OCI-LY7 (cell line): Measurements from ENCODE around the gene AFF3. TPM values are rescaled to one million over a fixed set of nuclear protein-coding genes. Genes with fewer than 3 reads are reported as not detected.

ENCODE experiments used
- BruUV-seq: library from RNA; stranded (reverse); fragments of 400-500 nt; replicated peaks from 2 replicates; lab custom pipeline; 2021; lab: Mats Ljungman, UMichigan
- CTCF ChIA-PET: fragments of 300-600 bp; sonication (Branson Sonifier 250); formaldehyde crosslinking; loops from one replicate; lab custom pipeline; 2022; ENCODE audit warnings: antibody characterized with exemption; ENCODE audit not compliant: unreplicated experiment; lab: Charles Lee
- POLR2A ChIA-PET: fragments of 300-600 bp; sonication (Branson Sonifier 250); formaldehyde crosslinking; loops from one replicate; lab custom pipeline; 2022; ENCODE audit warnings: antibody characterized with exemption; lab: Charles Lee
- DNase-seq: peaks from one replicate; pipeline ENCODE4 v3.0.0-alpha.2; 2015; ENCODE audit warnings: low spot score
- H2AFZ ChIP-seq: fragments of 200-600 bp; sonication (generic), shearing (Covaris generic); 2 replicates; pipeline ENCODE4 v1.6.1; 2014; ENCODE audit warnings: mild to moderate bottlenecking, antibody characterized with exemption, low read length, moderate library complexity
- H3K27ac ChIP-seq: fragments of 200-600 bp; sonication (generic); 2 replicates; pipeline ENCODE4 v1.5.1; 2014; ENCODE audit warnings: mixed run types, low read depth, mild to moderate bottlenecking, moderate library complexity, low read length, inconsistent platforms; ENCODE audit not compliant: poor library complexity, severe bottlenecking
- H3K36me3 ChIP-seq: fragments of 200-600 bp; sonication (generic); 2 replicates; pipeline ENCODE4 v1.6.1; 2014; ENCODE audit warnings: mild to moderate bottlenecking, antibody characterized with exemption, low read length, moderate library complexity, mixed read lengths; ENCODE audit not compliant: insufficient read depth
- H3K4me1 ChIP-seq: fragments of 200-600 bp; sonication (generic); 2 replicates; pipeline ENCODE4 v1.5.1; 2014; ENCODE audit warnings: mild to moderate bottlenecking, low read length; ENCODE audit not compliant: insufficient read depth, poor library complexity, severe bottlenecking
- H3K4me2 ChIP-seq: fragments of 200-600 bp; sonication (generic); 2 replicates; pipeline ENCODE4 v1.6.1; 2014; ENCODE audit warnings: mild to moderate bottlenecking, low read length
- H3K4me3 ChIP-seq: fragments of 200-600 bp; sonication (generic); 2 replicates; pipeline ENCODE4 v1.5.1; 2014; ENCODE audit warnings: mild to moderate bottlenecking, low read depth, low read length; ENCODE audit not compliant: poor library complexity, severe bottlenecking
- H3K79me2 ChIP-seq: fragments of 200-600 bp; sonication (generic); 2 replicates; pipeline ENCODE4 v1.6.1; 2016; ENCODE audit warnings: low read depth, mild to moderate bottlenecking, low read length, moderate library complexity, mixed read lengths; ENCODE audit not compliant: insufficient read depth
- H3K9me2 ChIP-seq: fragments of 200-600 bp; sonication (generic); 2 replicates; pipeline ENCODE4 v1.6.1; 2016; ENCODE audit warnings: mild to moderate bottlenecking, low read length, mixed read lengths; ENCODE audit not compliant: insufficient read depth
- H3K9me3 ChIP-seq: fragments of 200-600 bp; sonication (generic); 2 replicates; pipeline ENCODE4 v1.6.1; 2014; ENCODE audit warnings: mild to moderate bottlenecking, mixed run types, low read length, mixed read lengths
- H4K20me1 ChIP-seq: fragments of 200-600 bp; sonication (generic); 2 replicates; pipeline ENCODE4 v1.6.1; 2014; ENCODE audit warnings: mild to moderate bottlenecking, antibody characterized with exemption, low read length, moderate library complexity, mixed read lengths; ENCODE audit not compliant: insufficient read depth
- EZH2phosphoT487 ChIP-seq: fragments of 200-600 bp; sonication (generic); IDR thresholded peaks from 2 replicates; pipeline ENCODE4 v1.6.1; 2018; ENCODE audit warnings: low read depth, borderline replicate concordance, mild to moderate bottlenecking, mixed run types, antibody characterized with exemption, low read length, moderate library complexity, mixed read lengths
- intact Hi-C: fragments of 100-400 bp; cut with micrococcal nuclease; formaldehyde crosslinking; loops from one replicate; pipeline ENCODE4 v1.10.0; 2022; ENCODE audit not compliant: unreplicated experiment
- total RNA-seq, 2 experiments: library from RNA; depleted of rRNA in 1 of 2; stranded (reverse); fragments of >200 nt in 1 of 2; shearing (Covaris generic) in 1 of 2; gene quantifications; 2 replicates each; pipeline ENCODE4 v1.2.3, GENCODE V29; 2014 to 2022
- TF ChIP-seq, protein P1 (sequence below): fragments of 200-600 bp; sonication (generic); conservative IDR thresholded peaks from 2 replicates; pipeline ENCODE4 v1.5.1; 2014; ENCODE audit warnings: mild to moderate bottlenecking, antibody characterized with exemption, low read length, moderate library complexity, mixed read lengths

The AFF3 gene
- total RNA-seq, 2 experiments from 2014 or later = 131 to 133 TPM

GRCh38 chr2:99852376-99852934 lies 289.9 kb downstream of the AFF3 start:
- no TSS peak for BruUV-seq
- POLR2A ChIA-PET = no interaction called here
- H2AFZ ChIP-seq = no peak overlapping the region
- TF ChIP-seq EZH2phosphoT487 = no peak
- TF ChIP-seq, protein P1, sequence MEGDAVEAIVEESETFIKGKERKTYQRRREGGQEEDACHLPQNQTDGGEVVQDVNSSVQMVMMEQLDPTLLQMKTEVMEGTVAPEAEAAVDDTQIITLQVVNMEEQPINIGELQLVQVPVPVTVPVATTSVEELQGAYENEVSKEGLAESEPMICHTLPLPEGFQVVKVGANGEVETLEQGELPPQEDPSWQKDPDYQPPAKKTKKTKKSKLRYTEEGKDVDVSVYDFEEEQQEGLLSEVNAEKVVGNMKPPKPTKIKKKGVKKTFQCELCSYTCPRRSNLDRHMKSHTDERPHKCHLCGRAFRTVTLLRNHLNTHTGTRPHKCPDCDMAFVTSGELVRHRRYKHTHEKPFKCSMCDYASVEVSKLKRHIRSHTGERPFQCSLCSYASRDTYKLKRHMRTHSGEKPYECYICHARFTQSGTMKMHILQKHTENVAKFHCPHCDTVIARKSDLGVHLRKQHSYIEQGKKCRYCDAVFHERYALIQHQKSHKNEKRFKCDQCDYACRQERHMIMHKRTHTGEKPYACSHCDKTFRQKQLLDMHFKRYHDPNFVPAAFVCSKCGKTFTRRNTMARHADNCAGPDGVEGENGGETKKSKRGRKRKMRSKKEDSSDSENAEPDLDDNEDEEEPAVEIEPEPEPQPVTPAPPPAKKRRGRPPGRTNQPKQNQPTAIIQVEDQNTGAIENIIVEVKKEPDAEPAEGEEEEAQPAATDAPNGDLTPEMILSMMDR = no peak
- peaks cover 4% of the 10 kb centered on the region; the same call in 1 of the 2 replicates for H3K79me2 ChIP-seq
- no peaks in the 10 kb centered on the region for H3K9me2 ChIP-seq
- H3K4me3 ChIP-seq = no peak overlapping the region
- H4K20me1 ChIP-seq = no peaks in the 10 kb centered on the region
- DNase-seq = no peak
- no peaks in the 10 kb centered on the region for H3K9me3 ChIP-seq
- no peak overlapping the region for H3K27ac ChIP-seq
- H3K4me2 ChIP-seq = no peak overlapping the region
- no peaks in the 10 kb centered on the region for H3K4me1 ChIP-seq
- CTCF ChIA-PET = no interaction called here
- intact Hi-C loops = no loop called here
- H3K36me3 ChIP-seq = peaks cover 15% of the 10 kb centered on the region

GRCh38 chr2:99851811-99852210 lies 290.6 kb downstream of the AFF3 start:
- BruUV-seq = no TSS peak
- Histone ChIP-seq H4K20me1 (no peaks in the 10 kb centered on the region), H3K36me3 (peaks cover 15% of the 10 kb centered on the region), H2AFZ (no peak overlapping the region), H3K79me2 (peaks cover 4% of the 10 kb centered on the region; the same call in 1 of the 2 replicates), H3K4me3 (no peak overlapping the region), H3K9me2 (no peaks in the 10 kb centered on the region), H3K4me1 (no peaks in the 10 kb centered on the region), H3K4me2 (no peak overlapping the region), H3K27ac (no peak overlapping the region), H3K9me3 (no peaks in the 10 kb centered on the region)
- intact Hi-C loops = no loop called here
- TF ChIP-seq, protein P1 = no peak
- no peak for TF ChIP-seq EZH2phosphoT487
- ChIA-PET POLR2A (no interaction called here), CTCF (no interaction called here)
- no peak for DNase-seq

GRCh38 chr2:99851089-99851488 lies 291.3 kb downstream of the AFF3 start:
- intact Hi-C loops = no loop called here
- Histone ChIP-seq H3K4me1 (no peaks in the 10 kb centered on the region), H3K4me3 (no peak overlapping the region), H3K79me2 (peaks cover 3% of the 10 kb centered on the region; the same call in 1 of the 2 replicates), H2AFZ (no peak overlapping the region), H3K9me3 (no peaks in the 10 kb centered on the region), H3K36me3 (peaks cover 15% of the 10 kb centered on the region), H3K9me2 (no peaks in the 10 kb centered on the region), H3K27ac (no peak overlapping the region), H3K4me2 (no peak overlapping the region), H4K20me1 (no peaks in the 10 kb centered on the region)
- no TSS peak for BruUV-seq
- POLR2A ChIA-PET = interaction anchor here (0.9 to 1.0 kb wide), 2 partner anchors 7 to 10 kb away, joined by 3 read pairs; no protein-coding TSS in a partner anchor
- TF ChIP-seq EZH2phosphoT487 = no peak
- TF ChIP-seq, protein P1 = no peak
- DNase-seq = no peak
- CTCF ChIA-PET = no interaction called here
